Neutrophil (primary cell): ENCODE data around the gene EMP2.

Experiments
- H3K27ac ChIP-seq: fragments of 200-600 bp; sonication (generic); 2 replicates; pipeline ENCODE4 v1.5.1; 2016; ENCODE audit warnings: mild to moderate bottlenecking, moderate library complexity
- H3K27me3 ChIP-seq: fragments of 200-600 bp; sonication (generic); 2 replicates; pipeline ENCODE4 v1.6.0; 2016; ENCODE audit warnings: mild to moderate bottlenecking
- H3K36me3 ChIP-seq: fragments of 200-600 bp; sonication (generic); 2 replicates; pipeline ENCODE4 v1.5.1; 2017
- H3K4me1 ChIP-seq, 2 experiments: fragments of 200-600 bp in 1 of 2; sonication (generic) in 1 of 2; 1 replicate in 1 of 2; 2 replicates in 1 of 2; pipeline versions ENCODE4 v1.5.1 to v1.6.1; 2013 to 2016; ENCODE audit warnings: low read depth in 1 of 2, low read length in 1 of 2, mild to moderate bottlenecking in 1 of 2, moderate library complexity in 1 of 2; ENCODE audit not compliant: control insufficient read depth in 1 of 2, insufficient read depth in 1 of 2
- H3K4me3 ChIP-seq, 2 experiments: fragments of 200-600 bp in 1 of 2; sonication (generic) in 1 of 2; 1 replicate in 1 of 2; 2 replicates in 1 of 2; pipeline ENCODE4 v1.5.1; 2013 to 2016; ENCODE audit warnings: low read depth in 1 of 2, low read length in 1 of 2, mild to moderate bottlenecking in 1 of 2, moderate library complexity in 1 of 2
- H3K9me3 ChIP-seq: fragments of 200-600 bp; sonication (generic); 2 replicates; pipeline ENCODE4 v1.5.1; 2016
- CTCF ChIP-seq: fragments of 200-600 bp; sonication (generic); IDR thresholded peaks from 2 replicates; pipeline ENCODE4 v1.5.1; 2016; ENCODE audit warnings: antibody characterized with exemption

EMP2 gene

GRCh38 chr16:10520869-10521578 is 59.4 kb downstream of the EMP2 start:
- Histone ChIP-seq H3K36me3 (no peaks in the 10 kb centered on the region), H3K27me3 (no peaks in the 10 kb centered on the region), H3K27ac (no peak overlapping the region), H3K4me1 (no peaks in the 10 kb centered on the region), H3K4me3 (no peak overlapping the region), H3K9me3 (no peaks in the 10 kb centered on the region)
- no peak for TF ChIP-seq CTCF

GRCh38 chr16:10519929-10520868 is 60.2 kb downstream of the EMP2 start:
- Histone ChIP-seq H3K4me1 (no peaks in the 10 kb centered on the region), H3K4me3 (no peak overlapping the region), H3K9me3 (no peaks in the 10 kb centered on the region), H3K27me3 (no peaks in the 10 kb centered on the region), H3K27ac (no peak overlapping the region), H3K36me3 (no peaks in the 10 kb centered on the region)
- TF ChIP-seq CTCF: no peak

GRCh38 chr16:10519297-10519696 is 61.1 kb downstream of the EMP2 start:
- Histone ChIP-seq H3K36me3 (no peaks in the 10 kb centered on the region), H3K4me1 (no peaks in the 10 kb centered on the region), H3K27ac (no peak overlapping the region), H3K4me3 (no peak overlapping the region), H3K27me3 (no peaks in the 10 kb centered on the region), H3K9me3 (no peaks in the 10 kb centered on the region)
- TF ChIP-seq CTCF: no peak

- Histone ChIP-seq H3K4me3 (no peak overlapping the region), H3K36me3 (no peaks in the 10 kb centered on the region), H3K27me3 (no peaks in the 10 kb centered on the region), H3K4me1 (no peaks in the 10 kb centered on the region), H3K9me3 (no peaks in the 10 kb centered on the region), H3K27ac (no peak overlapping the region)
- TF ChIP-seq CTCF: no peak
These were observed 61.8 kb downstream of the EMP2 start for GRCh38 chr16:10518479-10519041.

GRCh38 chr16:10517868-10518267 is 62.5 kb downstream of the EMP2 start:
- Histone ChIP-seq H3K4me1 (no peaks in the 10 kb centered on the region), H3K27me3 (no peaks in the 10 kb centered on the region)

More at GRCh38 chr16:10517868-10518267, 62.5 kb downstream of the EMP2 start:
- Histone ChIP-seq H3K9me3 (no peaks in the 10 kb centered on the region), H3K4me3 (no peak overlapping the region), H3K36me3 (no peaks in the 10 kb centered on the region), H3K27ac (no peak overlapping the region)
- no peak for TF ChIP-seq CTCF
